GM23338 (cell line): ENCODE data around the gene HOXC9. TPM values are rescaled to one million over a fixed set of nuclear protein-coding genes. Genes with fewer than 3 reads are reported as not detected.

Experiments
- CREB1 ChIP-seq: fragments of 250-450 bp; sonication (Bioruptor Pico); IDR thresholded peaks from 2 replicates; pipeline ENCODE4 v1.5.0; 2020; ENCODE audit warnings: low read depth, mild to moderate bottlenecking, moderate library complexity
- CTCF ChIP-seq, 2 experiments: fragments of 200-600 bp in 1 of 2; sonication (generic) in 1 of 2; conservative IDR thresholded peaks; 2 replicates each; pipeline versions ENCODE4 v1.5.1 to v1.6.1; 2016 to 2017; ENCODE audit warnings: antibody characterized with exemption in 2 of 2, low read depth in 2 of 2, mild to moderate bottlenecking in 2 of 2, moderate library complexity in 1 of 2
- EZH2 ChIP-seq: fragments of 200-600 bp; sonication (generic); IDR thresholded peaks from one replicate; pipeline ENCODE4 v1.8.0; 2017; ENCODE audit warnings: antibody characterized with exemption, mild to moderate bottlenecking, low read depth; ENCODE audit not compliant: unreplicated experiment
- JUNB ChIP-seq: IDR thresholded peaks from one replicate; pipeline ENCODE4 v1.6.1; 2016; ENCODE audit warnings: antibody characterized with exemption; ENCODE audit not compliant: unreplicated experiment
- POLR2AphosphoS5 ChIP-seq: IDR thresholded peaks from 2 replicates; pipeline ENCODE4 v1.6.1; 2016; ENCODE audit warnings: antibody characterized with exemption, low read depth
- STAT1 ChIP-seq: IDR thresholded peaks from one replicate; pipeline ENCODE4 v1.6.1; 2016; ENCODE audit warnings: antibody characterized with exemption; ENCODE audit not compliant: unreplicated experiment
- ZNF462 ChIP-seq: fragments of 250-450 bp; sonication (Bioruptor Pico); IDR thresholded peaks from 2 replicates; pipeline ENCODE4 v1.5.0; 2020; ENCODE audit warnings: mild to moderate bottlenecking, moderate library complexity
- polyA plus RNA-seq: library from polyadenylated mRNA; unstranded; fragments of >200 nt; fragmentation: Nextera tagmentation; extraction: Ambion mirVana; gene quantifications from 2 replicates; pipeline ENCODE4 v1.2.1, GENCODE V29; 2016
- total RNA-seq: library from RNA; depleted of rRNA; stranded (reverse); fragments of >200 nt; shearing (Covaris generic); gene quantifications from 2 replicates; pipeline ENCODE4 v1.2.3, GENCODE V29; 2014

HOXC9 gene
- total and polyA plus RNA-seq, 2 experiments from 2014 or later = not detected

GRCh38 chr12:54021432-54022013, 21.6 kb downstream of the HOXC9 start (continued):
- TF ChIP-seq CTCF (conservative IDR thresholded peaks at IDR 0.05; ENCODE audit: low read depth in 2 of 2) = peak; percentile 47 to 51
- TF ChIP-seq POLR2AphosphoS5 = 0 out of 2 replicates have a peak, but pooled peaks have one; percentile 32
- TF ChIP-seq CREB1 (CRISPR knock-in tag) = no peak
- no peak for TF ChIP-seq JUNB
- TF ChIP-seq ZNF462 (CRISPR knock-in tag) = no peak
- TF ChIP-seq STAT1 = no peak
- TF ChIP-seq EZH2 = peak; percentile 87
